A673 (cell line): ENCODE results near the gene LGI1. TPM values are rescaled to one million over a fixed set of nuclear protein-coding genes. Genes with fewer than 3 reads are reported as not detected.

ENCODE experiments used
- BruUV-seq: library from RNA; stranded (reverse); fragments of 400-500 nt; replicated peaks from 2 replicates; lab custom pipeline; 2021; lab: Mats Ljungman, UMichigan
- CTCF ChIA-PET: fragments of 300-600 bp; sonication (Branson Sonifier 250); formaldehyde crosslinking; loops from one replicate; lab custom pipeline; 2022; ENCODE audit warnings: antibody characterized with exemption; lab: Charles Lee
- POLR2A ChIA-PET: fragments of 300-600 bp; sonication (Branson Sonifier 250); formaldehyde crosslinking; loops from one replicate; lab custom pipeline; 2022; ENCODE audit warnings: antibody characterized with exemption; ENCODE audit not compliant: low non-redundant PET; lab: Charles Lee
- DNase-seq: peaks from one replicate; pipeline ENCODE4 v3.0.0-alpha.2; 2015; ENCODE audit warnings: low spot score
- H3K27ac ChIP-seq: fragments of 200-600 bp; sonication (generic); 2 replicates; pipeline ENCODE4 v1.5.1; 2016; ENCODE audit warnings: mixed run types, low read depth, mild to moderate bottlenecking, mixed read lengths, antibody characterized with exemption, low read length; ENCODE audit not compliant: poor library complexity, severe bottlenecking
- H3K27me3 ChIP-seq: fragments of 200-600 bp; sonication (generic); replicated peaks from 2 replicates; pipeline ENCODE4 v1.6.1; 2017; ENCODE audit warnings: mixed run types, low read depth, mild to moderate bottlenecking, mixed read lengths, antibody characterized with exemption, low read length; ENCODE audit not compliant: insufficient read depth, poor library complexity
- H3K36me3 ChIP-seq: fragments of 200-600 bp; sonication (generic); 2 replicates; pipeline ENCODE4 v1.6.1; 2016; ENCODE audit warnings: mixed run types, mild to moderate bottlenecking, mixed read lengths, antibody characterized with exemption, low read length; ENCODE audit not compliant: insufficient read depth, poor library complexity, severe bottlenecking
- H3K4me1 ChIP-seq: fragments of 200-600 bp; sonication (generic); 2 replicates; pipeline ENCODE4 v1.6.1; 2017; ENCODE audit warnings: mixed run types, mild to moderate bottlenecking, mixed read lengths, antibody characterized with exemption, low read length; ENCODE audit not compliant: insufficient read depth, poor library complexity, severe bottlenecking
- H3K4me3 ChIP-seq: fragments of 200-600 bp; sonication (generic); 2 replicates; pipeline ENCODE4 v1.5.1; 2016; ENCODE audit warnings: low read depth, mixed run types, mild to moderate bottlenecking, mixed read lengths, low read length; ENCODE audit not compliant: poor library complexity, severe bottlenecking
- H3K9me3 ChIP-seq: fragments of 200-600 bp; sonication (generic); 2 replicates; pipeline ENCODE4 v1.6.1; 2016; ENCODE audit warnings: mixed run types, low read depth, mild to moderate bottlenecking, mixed read lengths, antibody characterized with exemption, low read length; ENCODE audit not compliant: poor library complexity, severe bottlenecking
- CTCF ChIP-seq: fragments of 300-800, 200-600 bp; sonication (generic); conservative IDR thresholded peaks from 2 replicates; pipeline ENCODE4 v1.5.1; 2017; ENCODE audit warnings: low read depth, mild to moderate bottlenecking, antibody characterized with exemption, low read length, moderate library complexity, mixed read lengths
- EZH2 ChIP-seq: fragments of 200-600 bp; sonication (generic); IDR thresholded peaks from 2 replicates; pipeline ENCODE4 v1.6.1; 2017; ENCODE audit warnings: borderline replicate concordance, low read depth, mild to moderate bottlenecking, mixed read lengths, antibody characterized with exemption, low read length; ENCODE audit not compliant: poor library complexity, severe bottlenecking
- intact Hi-C: fragments of 100-400 bp; cut with micrococcal nuclease; formaldehyde crosslinking; loops from one replicate; pipeline ENCODE4 v1.10.0; 2022; ENCODE audit not compliant: unreplicated experiment
- total RNA-seq: library from RNA; stranded (reverse); gene quantifications from 2 replicates; pipeline ENCODE4 v1.2.3, GENCODE V29; 2021

LGI1 gene
- total RNA-seq, 1 experiment from 2014 or later: not detected

DNA sequence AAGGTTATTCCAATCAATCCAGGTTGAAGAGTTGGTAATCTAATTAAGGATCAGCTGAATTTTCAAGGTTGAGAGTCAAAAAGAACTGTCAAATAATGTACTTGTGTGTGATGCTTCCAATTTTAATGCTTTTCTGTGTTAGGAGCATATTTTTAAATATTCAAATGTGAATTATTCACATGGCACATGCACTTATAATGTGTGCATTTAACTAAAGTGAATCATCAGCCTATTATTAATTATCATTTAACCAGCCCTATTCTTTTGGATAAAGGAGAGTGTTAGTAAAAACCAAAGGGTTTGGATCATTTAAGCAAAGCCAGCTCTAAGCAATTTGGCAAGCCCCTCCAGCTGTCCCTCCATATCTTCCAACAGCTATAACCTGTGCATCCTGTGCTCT is 11.2 kb downstream of the LGI1 start:
- Histone ChIP-seq H3K4me1 (no peaks in the 10 kb centered on the region), H3K4me3 (no peak overlapping the region), H3K27me3 (no peaks in the 10 kb centered on the region), H3K9me3 (no peaks in the 10 kb centered on the region), H3K36me3 (no peaks in the 10 kb centered on the region), H3K27ac (no peak overlapping the region)
- DNase-seq: no peak
- ChIA-PET CTCF (no interaction called here), POLR2A (no interaction called here)
- BruUV-seq: no TSS peak
- intact Hi-C loops: no loop called here
- TF ChIP-seq CTCF (no peak), EZH2 (no peak)

DNA sequence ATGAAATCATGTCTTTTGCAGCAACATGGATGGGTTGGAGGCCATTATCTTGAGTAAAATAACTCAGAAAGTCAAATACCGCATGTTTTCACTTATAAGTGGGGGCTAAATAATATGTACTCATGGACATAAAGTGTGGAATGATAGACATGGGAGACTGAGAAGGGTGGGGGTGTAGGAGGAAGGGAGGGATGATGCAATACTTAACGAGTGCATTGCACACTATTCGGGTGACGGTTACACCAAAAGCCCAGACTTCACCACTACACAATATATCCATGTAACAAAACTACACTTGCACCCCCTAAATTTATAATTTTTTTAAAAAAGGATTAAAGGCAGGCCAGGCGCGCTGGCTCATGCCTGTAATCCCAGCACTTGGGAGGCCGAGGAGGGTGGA is 13.6 kb downstream of the LGI1 start:
- ChIA-PET POLR2A (no interaction called here), CTCF (no interaction called here)
- no TSS peak for BruUV-seq
- no peaks in the 10 kb centered on the region for H3K27me3 ChIP-seq
- TF ChIP-seq EZH2 (no peak), CTCF (no peak)
- no peak overlapping the region for H3K4me3 ChIP-seq
- no peaks in the 10 kb centered on the region for H3K4me1 ChIP-seq
- no peak overlapping the region for H3K27ac ChIP-seq
- intact Hi-C loops: no loop called here
- no peaks in the 10 kb centered on the region for H3K9me3 ChIP-seq
- H3K36me3 ChIP-seq: no peaks in the 10 kb centered on the region
- DNase-seq: no peak

DNA sequence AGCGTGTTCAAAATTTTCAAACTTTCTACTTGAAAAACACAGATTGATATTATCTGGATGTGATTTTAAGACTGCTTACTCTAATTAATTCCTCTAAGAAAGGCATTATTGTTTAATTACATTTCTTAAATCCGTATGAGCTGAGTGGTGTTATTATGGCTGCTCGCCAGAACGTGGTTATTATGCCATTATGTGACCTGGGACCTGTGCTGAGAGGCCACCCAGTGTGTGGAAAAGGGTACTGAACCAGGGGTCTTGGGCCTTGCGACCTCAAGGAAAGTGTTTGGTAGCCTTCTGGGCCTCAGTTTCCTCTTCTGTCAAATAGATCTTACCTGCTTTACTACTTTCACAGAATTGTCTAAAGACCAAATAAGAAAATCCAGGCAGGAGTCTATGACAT is 15.4 kb downstream of the LGI1 start:
- no peak for DNase-seq
- ChIA-PET CTCF (no interaction called here), POLR2A (no interaction called here)
- BruUV-seq: no TSS peak
- H3K27me3 ChIP-seq: no peaks in the 10 kb centered on the region
- no peaks in the 10 kb centered on the region for H3K4me1 ChIP-seq
- no peak overlapping the region for H3K27ac ChIP-seq
- H3K36me3 ChIP-seq: no peaks in the 10 kb centered on the region
- no peak overlapping the region for H3K4me3 ChIP-seq
- intact Hi-C loops: no loop called here
- TF ChIP-seq EZH2: no peak
- H3K9me3 ChIP-seq: no peaks in the 10 kb centered on the region

- Histone ChIP-seq H3K27me3 (no peaks in the 10 kb centered on the region), H3K27ac (no peak overlapping the region), H3K9me3 (no peaks in the 10 kb centered on the region), H3K36me3 (no peaks in the 10 kb centered on the region), H3K4me1 (no peaks in the 10 kb centered on the region), H3K4me3 (no peak overlapping the region)
- no TSS peak for BruUV-seq
- CTCF ChIA-PET: no interaction called here
- POLR2A ChIA-PET: no interaction called here
- no peak for DNase-seq
- no peak for TF ChIP-seq CTCF
- intact Hi-C loops: no loop called here
Measured at GRCh38 chr10:93773705-93774104, 16.0 kb downstream of the LGI1 start.
